Measurements from ENCODE around the gene ERCC1.

DNA sequence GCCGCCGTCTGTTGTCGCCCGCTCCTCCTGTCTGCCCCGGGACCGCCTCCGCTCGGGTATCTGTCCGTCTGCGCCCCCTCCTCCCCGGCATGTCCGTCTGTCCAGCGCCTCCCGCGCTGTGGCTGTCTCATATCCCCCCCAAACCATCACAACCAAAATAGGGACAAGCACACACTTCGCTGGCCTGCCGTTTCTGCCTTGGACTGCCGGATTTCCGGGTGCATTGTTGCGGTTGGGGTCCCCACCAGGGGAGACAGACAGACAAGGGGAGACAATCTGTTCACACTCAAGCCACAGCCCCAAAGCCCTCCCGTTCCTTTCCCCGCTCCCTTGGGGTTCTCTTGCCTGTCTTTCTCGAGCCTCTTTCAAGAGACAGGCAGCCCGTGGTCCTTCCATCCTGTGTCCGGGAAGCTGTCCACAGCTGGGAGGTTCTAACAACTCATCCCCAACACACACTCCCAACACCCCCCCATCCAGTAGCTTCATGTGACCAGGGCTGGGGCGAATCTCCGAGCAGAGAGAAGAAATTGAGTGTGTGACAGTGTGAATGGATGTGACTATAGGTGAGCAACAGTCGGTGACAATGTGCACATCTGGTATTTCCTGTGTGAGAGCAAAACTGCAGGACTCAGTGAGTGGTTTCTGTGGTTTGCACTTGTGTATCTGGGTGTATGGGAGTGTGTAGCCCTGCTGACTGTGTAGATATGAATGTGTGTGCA is 27.6 kb upstream of the ERCC1 start:
- TF ChIP-seq, protein P1, sequence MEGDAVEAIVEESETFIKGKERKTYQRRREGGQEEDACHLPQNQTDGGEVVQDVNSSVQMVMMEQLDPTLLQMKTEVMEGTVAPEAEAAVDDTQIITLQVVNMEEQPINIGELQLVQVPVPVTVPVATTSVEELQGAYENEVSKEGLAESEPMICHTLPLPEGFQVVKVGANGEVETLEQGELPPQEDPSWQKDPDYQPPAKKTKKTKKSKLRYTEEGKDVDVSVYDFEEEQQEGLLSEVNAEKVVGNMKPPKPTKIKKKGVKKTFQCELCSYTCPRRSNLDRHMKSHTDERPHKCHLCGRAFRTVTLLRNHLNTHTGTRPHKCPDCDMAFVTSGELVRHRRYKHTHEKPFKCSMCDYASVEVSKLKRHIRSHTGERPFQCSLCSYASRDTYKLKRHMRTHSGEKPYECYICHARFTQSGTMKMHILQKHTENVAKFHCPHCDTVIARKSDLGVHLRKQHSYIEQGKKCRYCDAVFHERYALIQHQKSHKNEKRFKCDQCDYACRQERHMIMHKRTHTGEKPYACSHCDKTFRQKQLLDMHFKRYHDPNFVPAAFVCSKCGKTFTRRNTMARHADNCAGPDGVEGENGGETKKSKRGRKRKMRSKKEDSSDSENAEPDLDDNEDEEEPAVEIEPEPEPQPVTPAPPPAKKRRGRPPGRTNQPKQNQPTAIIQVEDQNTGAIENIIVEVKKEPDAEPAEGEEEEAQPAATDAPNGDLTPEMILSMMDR (IDR thresholded peaks at IDR 0.05; ENCODE audit: insufficient read depth, low read depth, low read length) = no peak
- no peak for TF ChIP-seq EZH2 (IDR thresholded peaks at IDR 0.05; ENCODE audit: insufficient read depth, low read length)
